Measurements from ENCODE around the gene NEK4.

The NEK4 gene

GRCh38 chr3:52770496-52771333 is at the start of gene NEK4:
NEK4 (minus strand) TSS chr3:52770940; CDS start chr3:52770746, 194 bp downstream.
- no peak for TF ChIP-seq CTCF (IDR thresholded peaks at IDR 0.05; ENCODE audit: low read depth, low read length)
- H3K4me3 ChIP-seq (ENCODE audit: low read depth, low read length) = peak within 1 kb of the TSS; percentile 80

- H3K4me3 ChIP-seq (ENCODE audit: low read depth, low read length) = no peak overlapping the region
- TF ChIP-seq CTCF (IDR thresholded peaks at IDR 0.05; ENCODE audit: low read depth, low read length) = no peak
These were observed 49.2 kb upstream of the NEK4 start for GRCh38 chr3:52819936-52820335.

- TF ChIP-seq CTCF (IDR thresholded peaks at IDR 0.05; ENCODE audit: low read depth, low read length) = no peak
- H3K4me3 ChIP-seq (ENCODE audit: low read depth, low read length) = no peak overlapping the region
These were observed 47.1 kb upstream of the NEK4 start for GRCh38 chr3:52817860-52818259.

GRCh38 chr3:52817221-52817620 is 46.5 kb upstream of the NEK4 start:
- no peak for TF ChIP-seq CTCF (IDR thresholded peaks at IDR 0.05; ENCODE audit: low read depth, low read length)
- H3K4me3 ChIP-seq (ENCODE audit: low read depth, low read length) = no peak overlapping the region

DNA sequence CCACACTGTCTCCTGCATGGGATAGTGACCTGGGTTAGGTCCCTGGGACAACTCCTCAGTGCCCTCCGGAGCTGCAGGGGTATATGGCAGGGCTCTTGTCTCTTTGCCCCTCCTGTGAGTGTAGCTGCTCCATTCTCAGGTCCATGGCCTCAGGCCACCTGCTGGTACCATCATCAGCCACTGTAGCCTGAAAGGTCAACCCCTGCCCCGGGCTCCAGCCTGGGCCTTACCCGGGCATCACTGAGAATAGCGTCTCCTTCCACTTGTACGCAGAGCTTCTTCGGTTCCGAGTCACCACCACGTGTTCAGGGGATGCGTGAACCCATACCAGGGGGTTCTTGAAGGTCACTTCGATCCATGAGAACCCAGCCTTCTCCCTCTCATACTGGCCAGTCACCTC is 45.9 kb upstream of the NEK4 start:
- H3K4me3 ChIP-seq (ENCODE audit: low read depth, low read length) = no peak overlapping the region
- no peak for TF ChIP-seq CTCF (IDR thresholded peaks at IDR 0.05; ENCODE audit: low read depth, low read length)

GRCh38 chr3:52816199-52816598 is 45.5 kb upstream of the NEK4 start:
- no peak overlapping the region for H3K4me3 ChIP-seq (ENCODE audit: low read depth, low read length)
- TF ChIP-seq CTCF (IDR thresholded peaks at IDR 0.05; ENCODE audit: low read depth, low read length) = no peak

- TF ChIP-seq CTCF (IDR thresholded peaks at IDR 0.05; ENCODE audit: low read depth, low read length) = no peak
- H3K4me3 ChIP-seq (ENCODE audit: low read depth, low read length) = no peak overlapping the region
These were observed 43.1 kb upstream of the NEK4 start for GRCh38 chr3:52813810-52814209.
